IMR-90 (cell line): ENCODE results near the gene USH1G. TPM values are rescaled to one million over a fixed set of nuclear protein-coding genes. Genes with fewer than 3 reads are reported as not detected.

Source experiments
- ATAC-seq: fragments of 200-7000 bp; cut with Tn5 transposase; 2 replicates; pipeline ENCODE4 v1.9.1; 2020; ENCODE audit warnings: low read depth, mild to moderate bottlenecking, moderate library complexity
- BruUV-seq: library from RNA; stranded (reverse); fragments of 400-500 nt; replicated peaks from 2 replicates; lab custom pipeline; 2021; lab: Mats Ljungman, UMichigan
- CTCF ChIA-PET: fragments of 300-600 bp; formaldehyde crosslinking; extraction: SDS; loops from one replicate; lab custom pipeline; 2021; ENCODE audit warnings: antibody characterized with exemption; lab: Yijun Ruan, JAX
- POLR2A ChIA-PET: fragments of 300-600 bp; sonication (Branson Sonifier 250); formaldehyde crosslinking; loops from one replicate; lab custom pipeline; 2022; ENCODE audit warnings: antibody characterized with exemption; ENCODE audit not compliant: unreplicated experiment; lab: Charles Lee
- DNase-seq: peaks from one replicate; pipeline ENCODE4 v3.0.0; 2013
- H2AFZ ChIP-seq: replicated peaks from 2 replicates; pipeline ENCODE3; 2013; ENCODE audit warnings: low read length, mild to moderate bottlenecking; ENCODE audit not compliant: poor library complexity
- H2AK5ac ChIP-seq: 2 replicates; pipeline ENCODE4 v1.6.1; 2013; ENCODE audit warnings: low read depth, low read length, inconsistent platforms
- H2AK9ac ChIP-seq: replicated peaks from 2 replicates; pipeline ENCODE3; 2013; ENCODE audit warnings: mild to moderate bottlenecking, low read depth, low read length, moderate library complexity; ENCODE audit not compliant: poor library complexity
- H2BK120ac ChIP-seq: 2 replicates; pipeline ENCODE4 v1.6.1; 2013; ENCODE audit warnings: low read depth, low read length, inconsistent platforms
- H2BK15ac ChIP-seq: 3 replicates; pipeline ENCODE4 v1.6.1; 2013; ENCODE audit warnings: low read depth, low read length, inconsistent platforms
- H2BK20ac ChIP-seq: 2 replicates; pipeline ENCODE4 v1.6.1; 2013; ENCODE audit warnings: low read depth, mild to moderate bottlenecking, inconsistent platforms, low read length, moderate library complexity
- H2BK5ac ChIP-seq: 2 replicates; pipeline ENCODE4 v1.6.1; 2013; ENCODE audit warnings: mild to moderate bottlenecking, low read depth, low read length, inconsistent platforms; ENCODE audit not compliant: poor library complexity, severe bottlenecking
- H3K14ac ChIP-seq: replicated peaks from 2 replicates; pipeline ENCODE4 v1.6.1; 2013; ENCODE audit warnings: low read depth, low read length, inconsistent platforms
- H3K18ac ChIP-seq: 2 replicates; pipeline ENCODE4 v1.6.1; 2013; ENCODE audit warnings: low read depth, low read length, control low read depth
- H3K23ac ChIP-seq: 2 replicates; pipeline ENCODE4 v1.6.1; 2013; ENCODE audit warnings: low read depth, low read length, inconsistent platforms
- H3K27ac ChIP-seq: 2 replicates; pipeline ENCODE4 v1.5.1; 2013; ENCODE audit warnings: mild to moderate bottlenecking, control low read depth, low read length; ENCODE audit not compliant: insufficient read depth
- H3K27me3 ChIP-seq: 2 replicates; pipeline ENCODE4 v1.6.1; 2013; ENCODE audit warnings: low read length; ENCODE audit not compliant: control insufficient read depth, insufficient read depth
- H3K36me3 ChIP-seq: 2 replicates; pipeline ENCODE4 v1.6.1; 2013; ENCODE audit warnings: low read length, mixed read lengths; ENCODE audit not compliant: control insufficient read depth, insufficient read depth
- H3K4ac ChIP-seq: 2 replicates; pipeline ENCODE4 v1.6.1; 2013; ENCODE audit warnings: low read depth, low read length, inconsistent platforms
- H3K4me1 ChIP-seq: 2 replicates; pipeline ENCODE4 v1.6.1; 2013; ENCODE audit warnings: low read length, mixed read lengths; ENCODE audit not compliant: control insufficient read depth, insufficient read depth
- H3K4me2 ChIP-seq: 2 replicates; pipeline ENCODE4 v1.6.1; 2013; ENCODE audit warnings: low read depth, mild to moderate bottlenecking, control low read depth, low read length, moderate library complexity
- H3K4me3 ChIP-seq: 2 replicates; pipeline ENCODE4 v1.5.1; 2013; ENCODE audit warnings: low read depth, mild to moderate bottlenecking, control low read depth, low read length, moderate library complexity; ENCODE audit not compliant: insufficient read depth
- H3K56ac ChIP-seq: 2 replicates; pipeline ENCODE4 v1.6.1; 2013; ENCODE audit warnings: low read length, inconsistent platforms; ENCODE audit not compliant: insufficient read depth; ENCODE audit errors: extremely low read depth
- H3K79me1 ChIP-seq, 2 experiments: 2 replicates each; pipeline ENCODE4 v1.6.1; 2013; ENCODE audit warnings: low read length in 2 of 2, inconsistent platforms in 1 of 2, low read depth in 1 of 2
- H3K9ac ChIP-seq: 2 replicates; pipeline ENCODE4 v1.6.1; 2013; ENCODE audit warnings: low read depth, low read length, control low read depth
- H3K9me1 ChIP-seq: 2 replicates; pipeline ENCODE4 v1.6.1; 2013; ENCODE audit warnings: low read length, inconsistent platforms; ENCODE audit not compliant: insufficient read depth
- H3K9me3 ChIP-seq: 2 replicates; pipeline ENCODE4 v1.6.1; 2013; ENCODE audit warnings: low read length; ENCODE audit not compliant: control insufficient read depth, insufficient read depth
- H4K20me1 ChIP-seq: 2 replicates; pipeline ENCODE4 v1.6.1; 2013; ENCODE audit warnings: low read length, inconsistent platforms; ENCODE audit not compliant: insufficient read depth
- H4K5ac ChIP-seq: 2 replicates; pipeline ENCODE4 v1.6.1; 2013; ENCODE audit warnings: mild to moderate bottlenecking, low read depth, low read length, control low read depth
- H4K8ac ChIP-seq, 2 experiments: 2 replicates each; pipeline ENCODE4 v1.6.1; 2013; ENCODE audit warnings: low read depth in 2 of 2, low read length in 2 of 2, control low read depth in 1 of 2, inconsistent platforms in 1 of 2
- H4K91ac ChIP-seq: 2 replicates; pipeline ENCODE4 v1.6.1; 2013; ENCODE audit warnings: low read depth, low read length, inconsistent platforms; ENCODE audit not compliant: insufficient read depth
- CEBPB ChIP-seq: IDR thresholded peaks from 2 replicates; pipeline ENCODE4 v1.6.1; 2012; ENCODE audit warnings: low read depth, low read length, improper control_type of control experiment
- MAZ ChIP-seq: IDR thresholded peaks from 2 replicates; pipeline ENCODE4 v1.6.1; 2012; ENCODE audit warnings: low read depth, mild to moderate bottlenecking, low read length, improper control_type of control experiment, moderate library complexity, borderline replicate concordance
- MXI1 ChIP-seq: IDR thresholded peaks from 2 replicates; pipeline ENCODE4 v1.6.1; 2012; ENCODE audit warnings: low read depth, mild to moderate bottlenecking, low read length, moderate library complexity, borderline replicate concordance
- NFE2L2 ChIP-seq: fragments of 150-350 bp; IDR thresholded peaks from 2 replicates; pipeline ENCODE4 v1.6.1; 2016; ENCODE audit warnings: low read depth, mild to moderate bottlenecking, low read length
- POLR2A ChIP-seq: IDR thresholded peaks from 2 replicates; pipeline ENCODE4 v1.6.1; 2012; ENCODE audit warnings: mild to moderate bottlenecking, low read depth, low read length
- RAD21 ChIP-seq: IDR thresholded peaks from 2 replicates; pipeline ENCODE4 v1.6.1; 2012; ENCODE audit warnings: low read length, improper control_type of control experiment
- RCOR1 ChIP-seq: IDR thresholded peaks from 2 replicates; pipeline ENCODE4 v1.6.1; 2012; ENCODE audit warnings: mild to moderate bottlenecking, low read length, improper control_type of control experiment; ENCODE audit not compliant: insufficient replicate concordance
- RFX5 ChIP-seq: IDR thresholded peaks from 2 replicates; pipeline ENCODE4 v1.8.0; 2012; ENCODE audit warnings: low read depth, mild to moderate bottlenecking, low read length, moderate library complexity
- WGBS, 2 experiments: methylation state at CpG; one replicate each; pipeline versions ENCODE4 v1.1.5 to v1.1.7; 2013; ENCODE audit warnings: missing lambda C conversion rate in 2 of 2; ENCODE audit not compliant: insufficient read length in 1 of 2; ENCODE audit errors: extremely low coverage in 2 of 2; 5-methylcytosine and 5-hydroxymethylcytosine counted together
- dilution Hi-C: fragments of 300-500 bp; cut with HindIII; formaldehyde crosslinking; loops from one replicate; pipeline ENCODE4 v1.14.3; 2018; ENCODE audit warnings: low sequenced_read_pairs; ENCODE audit not compliant: unreplicated experiment
- in situ Hi-C: fragments of 300-500 bp; cut with MboI; formaldehyde crosslinking; loops from 3 replicates; pipeline ENCODE4 v1.14.3; 2019; ENCODE audit warnings: low sequenced_read_pairs, inconsistent platforms, mixed read lengths
- intact Hi-C: fragments of 100-400 bp; cut with micrococcal nuclease; formaldehyde crosslinking; loops from 2 replicates; pipeline ENCODE4 v1.10.0; 2022
- polyA plus RNA-seq, 3 experiments: library from polyadenylated mRNA; depleted of rRNA; stranded (reverse); fragments of >200 nt; gene quantifications; 2 replicates each; pipeline ENCODE4 v1.2.3, GENCODE V29; 2012; ENCODE audit warnings: low replicate concordance in 1 of 3
- total RNA-seq: library from RNA; depleted of rRNA; stranded (reverse); fragments of >200 nt; gene quantifications from 2 replicates; pipeline ENCODE4 v1.2.3, GENCODE V29; 2012
- TF ChIP-seq, protein P1 (sequence below): fragments of 150-350 bp; IDR thresholded peaks from 2 replicates; pipeline ENCODE4 v1.6.1; 2016; ENCODE audit warnings: low read depth, mild to moderate bottlenecking, low read length, moderate library complexity, borderline replicate concordance
- TF ChIP-seq, protein P2 (sequence below): fragments of 150-350 bp; IDR thresholded peaks from 2 replicates; pipeline ENCODE4 v1.6.1; 2017; ENCODE audit warnings: mild to moderate bottlenecking, antibody characterized with exemption, low read length, low read depth

Gene USH1G
- total and polyA plus RNA-seq, 2 of the 4 experiments (the other 2 are of a cell fraction) = not detected

- Histone ChIP-seq H3K14ac (no peak overlapping the region), H4K5ac (no peak overlapping the region), H4K8ac (no peak overlapping the region), H4K20me1 (peaks cover 8% of the 10 kb centered on the region; the same call in 1 of the 2 replicates), H3K9me1 (peaks cover 16% of the 10 kb centered on the region), H2AK5ac (no peak overlapping the region), H3K9ac (no peak overlapping the region), H2BK20ac (no peak overlapping the region), H3K56ac (no peak overlapping the region), H3K4me1 (peaks cover 11% of the 10 kb centered on the region), H3K23ac (no peak overlapping the region), H3K4me3 (no peak overlapping the region), H3K27ac (no peak overlapping the region), H3K79me1 (peaks cover 14 to 31% of the 10 kb centered on the region in 2 experiments; a peak in 3 of 4 replicates), H2AK9ac (no peak overlapping the region), H2AFZ (no peak overlapping the region), H3K18ac (no peak overlapping the region), H2BK120ac (no peak overlapping the region), H4K91ac (no peak overlapping the region), H2BK5ac (no peak overlapping the region), H3K4ac (no peak overlapping the region), H2BK15ac (no peak overlapping the region), H3K9me3 (no peaks in the 10 kb centered on the region), H3K27me3 (no peaks in the 10 kb centered on the region), H3K4me2 (no peak overlapping the region), H3K36me3 (peaks cover 5% of the 10 kb centered on the region; the same call in 1 of the 2 replicates)
- no peak for ATAC-seq
- intact Hi-C loops = loop anchor here (10.0 kb wide), 1 partner anchor 494 kb away; no protein-coding TSS in a partner anchor
- ChIA-PET CTCF (no interaction called here), POLR2A (no interaction called here)
- no peak for DNase-seq
- WGBS, 2 experiments = 87% methylated on average over 2 of the region's 6 CpGs; no CpG with 5 or more reads in 1 of the 2 experiments
- no TSS peak for BruUV-seq
- dilution Hi-C loops = no loop called here
- in situ Hi-C loops = loop anchor here (5.0 to 25.0 kb wide), 3 partner anchors 77 to 657 kb away; partner anchors contain the start of genes RPL38 and TTYH2
- TF ChIP-seq, protein P1, sequence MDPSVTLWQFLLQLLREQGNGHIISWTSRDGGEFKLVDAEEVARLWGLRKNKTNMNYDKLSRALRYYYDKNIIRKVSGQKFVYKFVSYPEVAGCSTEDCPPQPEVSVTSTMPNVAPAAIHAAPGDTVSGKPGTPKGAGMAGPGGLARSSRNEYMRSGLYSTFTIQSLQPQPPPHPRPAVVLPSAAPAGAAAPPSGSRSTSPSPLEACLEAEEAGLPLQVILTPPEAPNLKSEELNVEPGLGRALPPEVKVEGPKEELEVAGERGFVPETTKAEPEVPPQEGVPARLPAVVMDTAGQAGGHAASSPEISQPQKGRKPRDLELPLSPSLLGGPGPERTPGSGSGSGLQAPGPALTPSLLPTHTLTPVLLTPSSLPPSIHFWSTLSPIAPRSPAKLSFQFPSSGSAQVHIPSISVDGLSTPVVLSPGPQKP = no peak
- TF ChIP-seq RFX5 (no peak), MXI1 (no peak), RCOR1 (no peak), CEBPB (no peak), RAD21 (no peak), NFE2L2 (no peak), POLR2A (no peak), MAZ (no peak)
- TF ChIP-seq, protein P2, sequence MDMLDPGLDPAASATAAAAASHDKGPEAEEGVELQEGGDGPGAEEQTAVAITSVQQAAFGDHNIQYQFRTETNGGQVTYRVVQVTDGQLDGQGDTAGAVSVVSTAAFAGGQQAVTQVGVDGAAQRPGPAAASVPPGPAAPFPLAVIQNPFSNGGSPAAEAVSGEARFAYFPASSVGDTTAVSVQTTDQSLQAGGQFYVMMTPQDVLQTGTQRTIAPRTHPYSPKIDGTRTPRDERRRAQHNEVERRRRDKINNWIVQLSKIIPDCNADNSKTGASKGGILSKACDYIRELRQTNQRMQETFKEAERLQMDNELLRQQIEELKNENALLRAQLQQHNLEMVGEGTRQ = no peak
These were observed 54.2 kb downstream of the USH1G start for GRCh38 chr17:74868908-74869255.
